Ammon's horn (tissue), 1 donor: ENCODE measurements around the gene TBX3.
A peak's percentile ranks its signal among the peaks of the same experiment; 100 is the strongest.

Experiments
- DNase-seq: peaks from one replicate; pipeline ENCODE4 v3.0.0-alpha.2; 2016; ENCODE audit warnings: low spot score

Gene TBX3

DNA sequence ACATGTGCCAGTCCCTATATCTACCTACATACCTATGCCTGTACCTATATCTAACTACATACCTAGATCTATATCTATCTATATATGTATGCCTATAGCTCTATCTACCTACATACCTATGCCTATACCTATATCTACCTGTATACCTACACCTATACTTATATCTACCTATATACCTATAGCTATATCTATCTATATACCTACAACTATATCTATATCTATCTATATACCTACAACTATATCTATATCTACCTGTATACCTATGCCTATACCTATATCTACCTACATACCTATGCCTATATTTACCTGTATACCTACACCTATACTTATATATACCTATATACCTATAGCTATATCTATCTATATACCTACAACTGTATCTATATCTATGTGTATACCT is 56.6 kb downstream of the TBX3 start:
- no peak for DNase-seq

DNA sequence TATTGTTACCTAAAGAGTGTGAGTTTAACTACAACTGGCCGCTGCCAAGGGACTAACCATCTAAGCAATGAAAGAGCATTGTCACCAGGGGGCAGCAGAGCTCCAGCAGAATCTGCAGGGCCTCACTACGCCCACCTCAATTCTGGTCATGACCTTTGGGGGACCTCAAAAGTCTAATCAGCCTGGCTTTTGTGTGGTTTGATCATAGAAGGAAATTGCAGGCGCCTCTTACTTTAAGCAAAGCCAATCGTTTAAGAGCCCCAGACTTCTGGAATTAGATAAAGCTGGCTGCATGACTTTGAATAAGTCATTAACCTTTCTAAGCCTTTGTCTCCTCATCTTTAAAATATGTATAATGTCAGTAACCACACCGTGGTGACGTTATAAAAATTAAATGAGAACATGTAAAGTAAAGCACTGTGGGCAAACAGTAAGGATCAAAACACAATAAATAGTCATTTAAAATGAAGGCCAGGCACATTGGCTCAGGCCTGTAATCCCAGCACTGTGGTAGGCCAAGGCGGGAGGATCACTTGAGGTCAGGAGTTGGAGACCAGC is 58.6 kb downstream of the TBX3 start:
- DNase-seq: peak; percentile 7

GRCh38 chr12:114623737-114624136 is 60.2 kb downstream of the TBX3 start:
- DNase-seq: no peak
